Effector CD8-positive, alpha-beta T cell (primary cell): ENCODE data around the gene CORT.
A peak's percentile ranks its signal among the peaks of the same experiment; 100 is the strongest.

ENCODE experiments used
- DNase-seq: peaks from one replicate; lab custom pipeline; 2025; lab: John Stamatoyannopoulos, UW

CORT gene

DNA sequence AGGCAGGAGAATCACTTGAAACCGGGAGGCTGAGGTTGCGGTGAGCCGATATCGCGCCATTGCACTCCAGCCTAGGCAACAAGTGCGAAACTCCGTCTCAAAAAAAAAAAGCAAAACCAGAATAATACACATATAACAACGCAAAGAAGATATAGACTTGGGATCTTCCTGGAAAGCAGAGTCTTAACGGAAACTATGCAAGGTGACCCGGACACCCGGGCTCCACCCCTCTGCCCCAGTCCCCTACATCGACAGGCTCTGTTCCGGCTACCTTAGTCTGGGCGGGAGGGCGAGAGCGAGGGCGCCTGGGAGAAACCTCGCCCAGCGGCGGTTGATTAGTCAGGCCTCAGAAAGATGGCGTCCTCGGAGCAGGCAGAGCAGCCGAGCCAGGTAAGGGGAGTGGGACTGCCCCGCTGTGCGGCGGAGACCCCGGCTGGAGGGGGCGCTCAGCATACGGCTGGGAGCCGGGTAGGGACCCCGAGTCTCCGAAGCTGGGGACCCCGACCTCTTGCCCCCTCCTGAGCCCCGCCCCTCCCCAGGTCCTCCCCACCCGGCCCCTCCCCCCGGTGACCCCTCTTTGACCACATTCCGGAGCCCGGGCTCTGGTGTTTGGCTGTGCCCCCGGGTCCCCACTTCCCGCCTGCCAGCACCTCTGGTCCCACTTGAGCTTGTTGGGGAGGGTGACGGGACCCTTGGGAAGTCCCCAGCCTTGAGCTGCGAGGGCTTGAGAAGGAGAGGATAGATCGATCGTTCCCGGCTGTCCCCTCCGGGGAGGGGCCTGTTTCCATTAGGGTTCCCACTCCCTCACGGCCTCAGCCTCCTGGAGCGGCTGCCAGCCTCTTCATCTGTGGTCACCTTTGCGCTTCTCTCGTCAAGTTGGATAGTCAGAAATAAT lies 25.0 kb downstream of the CORT start, which contains the start of gene PEX14:
PEX14 (plus strand) TSS at position 338 of the 895 bp plus-strand sequence; CDS start at position 355, 17 bp downstream.
- peak; percentile 73 for DNase-seq

DNA sequence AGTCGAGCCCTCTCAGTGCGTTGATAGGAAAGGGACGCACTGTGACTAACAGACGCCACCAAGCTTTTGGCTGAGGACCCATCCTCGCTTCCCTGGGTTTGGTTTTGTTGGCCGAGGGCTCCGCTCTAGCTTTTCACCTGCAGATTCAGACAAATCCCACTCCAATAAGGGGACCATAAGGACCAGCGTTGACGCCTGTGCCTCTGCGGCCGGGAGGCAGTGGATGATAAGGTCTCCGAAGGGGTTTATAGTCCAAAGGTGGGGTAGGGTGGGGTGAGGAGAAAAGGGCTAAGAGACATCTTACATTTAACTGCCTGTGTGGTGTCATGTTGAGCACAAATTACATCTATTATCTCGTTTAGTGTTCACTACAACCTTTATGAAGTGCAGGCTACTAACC lies 25.7 kb downstream of the CORT start:
- DNase-seq = no peak

DNA sequence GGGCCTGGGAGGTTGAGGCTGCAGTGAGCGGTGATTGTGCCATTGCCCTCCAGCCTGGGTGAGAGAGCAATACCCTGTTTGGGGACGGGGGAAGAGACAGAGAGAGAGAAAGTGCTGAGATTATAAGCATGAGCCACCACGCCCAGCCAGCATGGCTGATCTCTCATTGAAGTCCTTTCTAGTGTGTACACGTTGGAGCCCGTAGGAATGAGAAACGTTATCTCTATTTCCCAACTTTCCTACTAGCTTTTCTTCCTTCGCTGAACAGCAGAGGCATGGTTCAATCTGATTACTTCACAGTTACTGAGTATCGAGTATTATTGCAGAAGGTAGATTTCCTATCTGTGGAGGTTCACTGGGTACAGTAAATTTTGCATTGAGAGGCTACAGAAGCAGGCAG lies 29.5 kb downstream of the CORT start:
- DNase-seq = no peak

DNA sequence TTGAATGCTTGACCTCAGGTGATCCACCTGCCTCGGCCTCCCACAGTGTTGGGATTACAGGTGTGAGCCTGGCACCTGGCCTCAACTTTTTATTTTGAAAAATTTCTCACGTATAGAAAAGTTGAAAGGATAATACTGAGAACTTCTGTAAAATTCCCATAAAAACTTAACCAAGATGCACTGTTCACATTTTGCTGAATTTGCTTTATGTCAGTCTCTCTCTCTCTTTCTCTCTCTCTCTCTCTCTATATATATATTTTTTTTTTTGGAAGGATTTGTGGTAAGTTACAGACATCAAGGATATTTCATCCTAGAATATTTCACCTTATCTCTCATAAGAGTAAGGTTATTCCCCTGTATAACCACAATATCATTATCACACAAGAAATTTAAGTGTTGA lies 30.8 kb downstream of the CORT start:
- DNase-seq = no peak

DNA sequence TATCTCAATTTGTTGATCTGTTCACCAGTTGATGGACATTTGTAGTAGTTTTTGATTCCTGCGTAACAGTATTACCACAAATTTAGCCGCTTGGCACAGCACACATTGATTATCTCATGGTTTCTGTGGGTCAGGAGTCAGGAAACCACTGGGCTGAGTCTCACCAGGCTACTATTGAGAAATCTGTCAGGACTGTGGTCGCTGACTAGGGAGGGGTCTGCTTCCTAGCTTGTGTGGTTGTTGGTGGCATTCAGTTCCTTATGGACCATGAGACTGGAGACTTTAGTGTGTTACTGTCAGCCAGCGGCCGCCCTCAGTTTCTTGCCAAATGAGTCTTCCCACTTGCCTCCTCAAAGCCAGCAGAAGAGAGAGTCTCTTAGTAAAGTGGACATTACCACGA lies 34.7 kb downstream of the CORT start:
- DNase-seq = no peak

DNA sequence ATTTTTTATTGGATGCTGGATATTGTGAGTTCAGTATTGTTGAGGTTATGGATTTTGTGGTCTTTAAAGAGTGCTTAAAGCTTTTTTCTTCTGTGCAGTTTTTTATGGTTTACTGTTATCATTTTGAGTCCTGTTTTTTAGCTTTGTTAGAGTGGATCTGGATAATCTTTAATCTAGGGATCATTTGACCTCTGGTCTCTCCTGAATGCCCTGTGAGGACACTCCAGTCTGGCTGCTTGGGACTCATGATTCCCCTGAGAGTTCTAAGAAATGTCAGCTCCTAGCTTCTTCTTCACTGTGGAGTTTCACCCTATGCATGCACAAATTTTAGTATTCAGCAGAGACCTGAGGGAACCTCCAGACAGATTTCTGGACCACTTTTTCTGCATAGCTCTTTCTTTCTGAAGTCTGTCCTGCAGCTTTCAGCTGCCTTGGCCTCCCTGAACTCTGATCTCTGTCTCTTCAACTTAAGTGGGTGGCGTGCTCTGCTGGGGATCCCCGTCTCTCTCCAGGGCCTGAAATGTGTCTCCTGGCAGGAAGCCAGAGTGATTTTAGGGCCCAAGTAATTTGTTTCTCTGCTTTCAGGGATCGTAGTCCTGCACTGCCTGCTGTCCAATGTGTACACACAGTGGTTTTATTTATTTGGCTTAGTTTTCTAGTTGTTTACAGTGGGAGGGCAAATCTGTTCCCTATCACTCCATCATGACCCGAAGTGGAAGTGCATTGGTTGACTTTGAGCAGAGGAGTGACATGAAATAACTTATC lies 39.6 kb downstream of the CORT start:
- no peak for DNase-seq

DNA sequence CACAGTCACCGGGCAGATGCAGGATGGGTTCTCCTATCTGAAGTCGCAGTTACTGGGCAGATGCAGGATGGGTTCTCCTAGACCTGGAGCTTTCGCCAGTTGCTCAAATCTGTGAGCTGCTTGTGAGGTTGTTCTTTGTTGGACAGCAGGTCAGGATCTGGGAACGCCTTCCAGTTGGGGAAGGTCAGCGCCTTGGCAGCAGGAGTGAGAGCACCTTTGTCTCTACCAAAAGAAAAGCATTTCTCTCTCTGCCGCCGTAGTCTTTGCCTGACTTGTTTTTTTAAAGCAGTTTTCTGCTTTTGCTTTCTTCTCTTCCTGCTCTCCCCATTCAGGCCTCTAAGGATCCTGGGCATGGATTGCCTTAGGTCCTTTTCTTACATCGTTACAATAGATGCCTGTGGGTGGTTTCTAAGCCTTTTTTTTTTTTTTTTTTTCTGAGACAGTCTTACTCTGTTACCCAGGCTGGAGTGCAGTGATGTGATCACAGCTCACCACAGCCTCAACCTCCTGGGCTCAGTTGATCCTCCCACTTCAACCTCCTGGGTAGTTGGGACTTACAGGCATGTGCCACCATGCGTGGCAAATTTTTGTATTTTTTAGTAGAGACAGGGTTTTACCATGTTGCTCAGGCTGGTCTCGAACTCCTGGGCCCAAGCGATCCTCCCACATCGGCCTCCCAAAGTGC lies 40.6 kb downstream of the CORT start:
- no peak for DNase-seq

DNA sequence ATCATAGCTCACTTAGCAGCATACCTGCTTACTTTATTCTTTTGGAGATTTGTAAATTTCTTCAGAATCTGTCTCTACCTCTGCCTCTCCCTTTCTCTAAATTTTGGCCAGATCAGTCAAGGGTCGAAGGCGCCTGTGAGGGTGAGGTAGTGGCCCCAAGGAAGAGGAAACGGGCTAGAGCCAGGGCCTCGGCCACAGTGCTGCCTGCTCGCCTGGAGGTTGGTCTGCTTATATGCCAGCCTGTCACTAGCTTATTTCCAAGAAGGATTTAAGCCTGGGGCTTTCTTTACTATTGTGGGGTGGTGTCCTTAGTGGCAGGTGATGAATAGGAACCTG lies 44.6 kb downstream of the CORT start:
- no peak for DNase-seq

DNA sequence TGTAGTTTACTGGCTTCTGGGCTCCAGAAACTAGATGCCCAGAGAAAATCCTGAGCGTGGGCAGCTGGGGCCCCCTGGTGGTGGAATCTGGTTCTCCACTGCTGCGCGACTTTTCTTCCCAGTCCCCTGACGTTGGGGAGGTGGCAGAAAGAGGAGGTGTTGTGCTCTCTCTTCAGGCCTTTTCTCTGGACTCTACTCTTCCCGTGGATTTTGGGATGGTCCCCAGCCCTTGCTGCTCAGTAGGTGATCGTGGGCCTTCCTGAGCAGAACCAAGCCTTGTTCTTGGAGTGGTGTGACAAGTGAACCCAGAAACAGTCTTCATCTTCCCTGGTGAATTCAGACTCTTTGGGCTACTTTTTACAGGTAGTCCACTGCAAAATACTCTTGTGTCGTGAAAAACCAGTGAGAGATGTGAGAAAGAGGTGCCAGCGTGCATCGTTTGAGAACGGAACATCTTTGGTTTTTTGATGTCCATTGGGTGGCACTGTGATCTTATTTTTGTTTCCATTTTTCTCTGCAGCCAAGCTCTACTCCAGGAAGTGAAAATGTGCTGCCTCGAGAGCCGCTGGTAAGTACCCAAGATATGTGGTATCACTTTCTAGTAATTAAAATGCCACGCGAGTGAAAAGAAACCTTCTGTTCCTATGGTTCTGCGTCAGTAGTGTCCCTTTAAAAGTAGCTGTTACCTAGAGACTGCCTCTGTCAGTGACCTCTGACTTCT lies 45.1 kb downstream of the CORT start:
- peak; percentile 65 for DNase-seq

DNA sequence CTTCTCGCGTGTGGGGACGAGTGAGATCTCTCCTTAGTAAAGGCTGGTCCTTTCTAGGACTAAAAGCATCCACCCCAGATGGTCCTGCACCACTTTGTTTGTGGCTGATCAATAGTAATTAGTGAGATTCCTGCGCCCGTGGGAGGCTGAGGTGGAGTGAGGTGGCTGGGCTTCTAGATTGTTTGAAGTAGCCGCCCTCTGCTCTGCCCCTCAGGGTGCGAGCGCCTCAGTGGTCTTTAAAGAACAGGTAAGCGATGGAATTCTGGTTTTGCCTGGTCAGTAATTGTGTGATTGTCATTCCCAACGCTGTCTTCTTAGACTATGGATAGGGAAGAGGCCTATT lies 45.6 kb downstream of the CORT start:
- DNase-seq = no peak

DNA sequence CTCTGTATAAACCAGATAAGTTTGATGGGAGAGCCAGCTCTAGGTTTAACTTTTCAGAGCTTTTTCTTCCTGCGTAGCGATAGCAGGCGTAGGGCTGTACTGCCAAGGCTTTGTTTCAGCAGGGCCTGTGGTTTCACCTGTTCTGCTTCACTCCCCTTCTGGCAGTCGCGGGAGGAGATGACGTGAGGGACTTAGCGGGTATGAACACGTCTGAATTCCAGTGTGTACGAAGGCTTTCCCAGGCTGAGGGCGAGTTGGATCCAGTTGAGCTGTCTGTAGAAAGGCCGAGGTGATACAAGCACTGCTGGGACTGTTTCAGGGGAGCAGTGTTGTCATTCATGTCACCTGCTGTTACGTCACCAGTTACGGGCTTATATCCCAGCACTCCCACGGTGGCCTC lies 46.1 kb downstream of the CORT start:
- no peak for DNase-seq

DNA sequence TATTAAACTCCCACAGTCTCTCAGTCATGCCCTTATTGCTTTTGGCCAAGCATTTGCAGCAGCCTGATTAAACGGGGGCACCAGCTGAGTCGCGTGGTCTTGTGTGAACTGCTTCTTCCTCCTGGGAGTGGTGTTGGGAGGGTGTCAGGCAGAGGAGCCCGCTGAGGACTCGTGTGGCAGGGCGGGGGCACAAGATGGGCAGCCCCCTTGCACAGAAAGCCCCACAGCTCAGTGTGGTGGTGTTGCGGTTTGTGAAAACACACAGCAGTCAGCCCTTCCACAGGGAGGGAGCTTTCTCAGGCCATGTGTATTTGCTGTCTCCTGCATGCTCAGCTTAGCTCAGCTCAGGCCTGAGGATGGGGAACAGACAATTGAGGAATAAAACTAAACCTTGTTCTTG lies 47.3 kb downstream of the CORT start:
- no peak for DNase-seq

DNA sequence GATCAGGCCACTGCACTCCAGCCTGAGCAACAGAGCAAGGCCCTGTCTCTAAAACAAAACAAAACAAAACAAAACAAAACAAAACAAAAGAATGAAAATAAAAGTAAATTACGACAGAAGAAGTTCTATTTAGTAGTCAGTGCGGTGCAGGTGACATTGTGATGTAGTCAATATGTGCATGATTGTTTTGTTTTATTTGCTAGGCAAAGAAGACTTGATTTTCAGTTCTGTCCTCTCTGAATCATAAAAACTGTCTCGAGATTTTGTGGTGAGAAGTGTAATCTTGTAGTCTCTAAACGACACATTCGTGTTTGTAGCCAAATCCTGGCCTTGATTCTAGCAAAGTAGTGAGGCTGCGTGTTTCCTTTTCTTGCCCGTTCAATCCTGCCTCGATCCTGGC lies 48.4 kb downstream of the CORT start:
- DNase-seq = no peak
